ENCODE data around the gene RIN1. TPM values are rescaled to one million over a fixed set of nuclear protein-coding genes. Genes with fewer than 3 reads are reported as not detected.

Gene RIN1
- total RNA-seq, 1 experiment from 2014 or later = 4.3 TPM

DNA sequence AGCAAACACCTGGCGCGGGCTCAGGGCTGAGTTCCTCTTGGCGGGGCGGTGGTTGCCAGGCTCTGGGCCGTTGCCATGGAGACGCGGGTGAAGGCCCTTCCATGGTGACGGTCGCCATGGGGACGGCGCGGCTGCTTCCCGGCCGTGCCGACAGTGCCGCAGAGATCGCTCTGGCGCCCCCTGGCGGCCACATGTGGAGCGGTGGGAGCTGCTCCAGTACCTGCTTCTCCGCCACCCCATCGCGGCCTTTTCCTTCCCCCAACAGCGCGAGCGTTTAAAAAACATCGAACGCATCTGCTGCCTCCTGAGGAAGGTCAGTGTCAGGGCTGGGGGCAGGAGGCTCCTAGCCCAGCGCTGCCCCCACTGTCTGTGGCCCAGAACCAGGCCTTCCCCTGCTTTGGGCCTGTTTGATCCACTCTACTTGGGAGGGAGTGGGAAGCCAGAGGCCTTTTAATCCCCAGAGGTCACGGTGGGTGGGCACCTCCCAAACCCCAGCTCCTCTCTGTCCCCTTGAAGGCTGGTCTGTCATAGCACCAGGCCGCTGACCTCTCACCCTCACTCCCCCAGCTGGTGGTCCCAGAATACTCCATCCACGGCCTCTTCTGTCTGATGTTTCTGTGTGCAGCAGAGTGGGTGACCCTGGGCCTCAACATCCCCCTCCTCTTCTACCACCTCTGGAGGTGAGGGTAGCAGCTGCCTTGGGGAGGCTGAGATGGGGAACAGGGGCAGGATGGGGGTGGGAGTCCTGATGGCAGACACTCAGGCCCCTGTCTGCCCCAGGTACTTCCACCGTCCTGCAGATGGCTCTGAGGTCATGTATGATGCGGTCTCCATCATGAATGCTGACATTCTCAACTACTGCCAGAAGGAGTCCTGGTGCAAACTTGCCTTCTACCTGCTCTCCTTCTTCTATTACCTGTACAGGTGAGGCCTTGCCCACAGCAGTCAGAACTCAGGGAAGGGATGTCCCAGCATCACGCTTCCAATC lies 53.5 kb downstream of the RIN1 start:
- DNase-seq (ENCODE audit: low spot score) = peak; percentile 95

Other genes starting within 250 kb of the RIN1 start
- gene KLC2, start 78.7 kb downstream of the RIN1 start, total RNA-seq (2014; rRNA removed; shearing (Covaris generic)) = 9.0 and 15.1 TPM in 2 replicates
- gene RAB1B, start 67.8 kb downstream of the RIN1 start, total RNA-seq (2014; rRNA removed; shearing (Covaris generic)) = 98.6 and 111 TPM in 2 replicates
- gene CNIH2, start 58.3 kb downstream of the RIN1 start, total RNA-seq (2014; rRNA removed; shearing (Covaris generic)) = 8.4 and 10.8 TPM in 2 replicates
- 114 and 120 TPM in 2 replicates for gene YIF1A, start 47.3 kb downstream of the RIN1 start, total RNA-seq (2014; rRNA removed; shearing (Covaris generic))
- 0.08 and 0.10 TPM in 2 replicates for gene TMEM151A, start 44.5 kb downstream of the RIN1 start, total RNA-seq (2014; rRNA removed; shearing (Covaris generic))
- gene CD248, start 19.4 kb downstream of the RIN1 start, total RNA-seq (2014; rRNA removed; shearing (Covaris generic)) = not detected in 2 replicates
- gene BRMS1, start 8.7 kb upstream of the RIN1 start, total RNA-seq (2014; rRNA removed; shearing (Covaris generic)) = 88.2 and 107 TPM in 2 replicates
- 24.5 and 25.2 TPM in 2 replicates for gene B4GAT1, start 11.2 kb upstream of the RIN1 start, total RNA-seq (2014; rRNA removed; shearing (Covaris generic))
- gene SLC29A2, start 35.3 kb upstream of the RIN1 start, total RNA-seq (2014; rRNA removed; shearing (Covaris generic)) = 0.39 and 0.62 TPM in 2 replicates
- gene NPAS4, start 84.6 kb upstream of the RIN1 start, total RNA-seq (2014; rRNA removed; shearing (Covaris generic)) = not detected in 2 replicates
- 71.8 and 77.7 TPM in 2 replicates for gene MRPL11, start 102.4 kb upstream of the RIN1 start, total RNA-seq (2014; rRNA removed; shearing (Covaris generic))
- 5.6 and 7.5 TPM in 2 replicates for gene PELI3, start 130.5 kb upstream of the RIN1 start, total RNA-seq (2014; rRNA removed; shearing (Covaris generic))
- 61.4 and 66.7 TPM in 2 replicates for gene DPP3, start 144.0 kb upstream of the RIN1 start, total RNA-seq (2014; rRNA removed; shearing (Covaris generic))
- 12.3 and 14.9 TPM in 2 replicates for gene BBS1, start 174.2 kb upstream of the RIN1 start, total RNA-seq (2014; rRNA removed; shearing (Covaris generic))
- gene ZDHHC24, start 209.6 kb upstream of the RIN1 start, total RNA-seq (2014; rRNA removed; shearing (Covaris generic)) = 7.0 and 19.3 TPM in 2 replicates
- gene ACTN3, start 210.5 kb upstream of the RIN1 start, total RNA-seq (2014; rRNA removed; shearing (Covaris generic)) = not detected in 2 replicates
- 9.1 and 11.3 TPM in 2 replicates for gene CTSF, start 232.2 kb upstream of the RIN1 start, total RNA-seq (2014; rRNA removed; shearing (Covaris generic))

Data from H4 (cell line).